Fibroblast of skin of left biceps (primary cell): ENCODE results near the gene ACAP3.

Source experiments
- DNase-seq, 2 experiments: peaks; one replicate each; pipeline ENCODE4 v3.0.0-alpha.2; 2013; ENCODE audit warnings: low read depth in 2 of 2

The ACAP3 gene

GRCh38 chr1:1245178-1245816 is 62.4 kb downstream of the ACAP3 start:
- no peak for DNase-seq

- no peak for DNase-seq
Measured at GRCh38 chr1:1244192-1244811, 63.4 kb downstream of the ACAP3 start.

GRCh38 chr1:1243807-1244191 is 63.9 kb downstream of the ACAP3 start:
- DNase-seq: no peak

- DNase-seq: no peak
Measured at GRCh38 chr1:1243266-1243660, 64.5 kb downstream of the ACAP3 start.

- no peak for DNase-seq
Measured at GRCh38 chr1:1242461-1243265, 65.1 kb downstream of the ACAP3 start.
